HCT116 (cell line): ENCODE measurements around the gene IL10. TPM values are rescaled to one million over a fixed set of nuclear protein-coding genes. Genes with fewer than 3 reads are reported as not detected.

Experiments used
- ATAC-seq: fragments of 200-7000 bp; cut with Tn5 transposase; 2 replicates; pipeline ENCODE4 v1.9.1; 2020; ENCODE audit warnings: mild to moderate bottlenecking, moderate library complexity
- BruUV-seq: library from RNA; stranded (reverse); fragments of 400-500 nt; replicated peaks from 2 replicates; lab custom pipeline; 2021; lab: Mats Ljungman, UMichigan
- CTCF ChIA-PET: fragments of 300-600 bp; sonication (Branson Sonifier 250); formaldehyde crosslinking; loops from one replicate; lab custom pipeline; 2021; ENCODE audit warnings: antibody characterized with exemption; lab: Charles Lee
- POLR2A ChIA-PET: fragments of 300-600, 350-600 bp; sonication (Branson Sonifier 250); formaldehyde crosslinking; loops from one replicate; lab custom pipeline; 2021; ENCODE audit warnings: antibody characterized with exemption; lab: Charles Lee
- RAD21 ChIA-PET, 2 experiments: fragments of 300-600 bp; sonication (Branson Sonifier 250); formaldehyde crosslinking; loops; one replicate each; lab custom pipeline; 2023; ENCODE audit warnings: low total read pairs in 2 of 2; ENCODE audit not compliant: uncharacterized antibody in 2 of 2, unreplicated experiment in 2 of 2, low non-redundant PET in 1 of 2; lab: Charles Lee
- DNase-seq: peaks from one replicate; pipeline ENCODE4 v3.0.0-alpha.2; 2010; ENCODE audit warnings: low read depth, low spot score
- H2AFZ ChIP-seq: fragments of 200-600 bp; shearing (Covaris generic), sonication (generic); 2 replicates; pipeline ENCODE4 v1.6.1; 2017; ENCODE audit warnings: low read depth, mixed run types, mixed read lengths, antibody characterized with exemption, low read length; ENCODE audit not compliant: poor library complexity, severe bottlenecking
- H3K27ac ChIP-seq: 2 replicates; pipeline ENCODE4 v1.5.1; 2012; ENCODE audit warnings: low read depth, low read length
- H3K27me3 ChIP-seq: fragments of 200-600 bp; sonication (generic); 2 replicates; pipeline ENCODE4 v1.6.1; 2016; ENCODE audit warnings: mixed run types, low read length, mixed read lengths; ENCODE audit not compliant: insufficient read depth
- H3K36me3 ChIP-seq, 2 experiments: fragments of 200-500 bp in 1 of 2; fragments of 200-600 bp in 1 of 2; sonication (Bioruptor generic) in 1 of 2; sonication (generic) in 1 of 2; 2 replicates each; pipeline versions ENCODE4 v1.5.1 to v1.6.1; 2014 to 2016; ENCODE audit warnings: low read length in 2 of 2, inconsistent platforms in 1 of 2, mixed read lengths in 1 of 2, mixed run types in 1 of 2; ENCODE audit not compliant: insufficient read depth in 2 of 2, control insufficient read depth in 1 of 2
- H3K4me1 ChIP-seq, 2 experiments: fragments of 200-600 bp in 1 of 2; sonication (generic) in 1 of 2; 2 replicates each; pipeline versions ENCODE4 v1.5.1 to v1.6.1; 2012 to 2017; ENCODE audit warnings: low read length in 2 of 2, inconsistent platforms in 1 of 2, mild to moderate bottlenecking in 1 of 2, mixed read lengths in 1 of 2, mixed run types in 1 of 2, moderate library complexity in 1 of 2; ENCODE audit not compliant: insufficient read depth in 2 of 2, control insufficient read depth in 1 of 2
- H3K4me2 ChIP-seq: fragments of 200-600 bp; sonication (generic); 2 replicates; pipeline ENCODE4 v1.6.1; 2017; ENCODE audit warnings: mixed run types, low read length, mixed read lengths
- H3K4me3 ChIP-seq, 2 experiments: fragments of 200-600 bp in 1 of 2; sonication (generic) in 1 of 2; replicated peaks in 1 of 2; 2 replicates each; pipeline ENCODE4 v1.5.1; 2011 to 2016; ENCODE audit warnings: low read length in 2 of 2, control low read depth in 1 of 2, low read depth in 1 of 2, mild to moderate bottlenecking in 1 of 2, mixed read lengths in 1 of 2, mixed run types in 1 of 2
- H3K79me2 ChIP-seq: fragments of 200-600 bp; sonication (generic); 2 replicates; pipeline ENCODE4 v1.6.1; 2017; ENCODE audit warnings: mild to moderate bottlenecking, mixed run types, low read length, moderate library complexity, mixed read lengths; ENCODE audit not compliant: insufficient read depth
- H3K9ac ChIP-seq: fragments of 200-600 bp; sonication (generic); 2 replicates; pipeline ENCODE4 v1.6.1; 2016; ENCODE audit warnings: low read length, mixed read lengths
- H3K9me2 ChIP-seq: fragments of 200-600 bp; sonication (generic), shearing (Covaris generic); 2 replicates; pipeline ENCODE4 v1.6.1; 2017; ENCODE audit warnings: mixed run types, mild to moderate bottlenecking, moderate library complexity; ENCODE audit not compliant: insufficient read depth
- H3K9me3 ChIP-seq, 2 experiments: fragments of 200-500 bp in 1 of 2; fragments of 200-600 bp in 1 of 2; sonication (Bioruptor generic) in 1 of 2; sonication (generic) in 1 of 2; 2 replicates each; pipeline ENCODE4 v1.6.1; 2014 to 2017; ENCODE audit warnings: low read length in 2 of 2, mixed read lengths in 2 of 2, inconsistent platforms in 1 of 2, low read depth in 1 of 2, mild to moderate bottlenecking in 1 of 2, mixed run types in 1 of 2, moderate library complexity in 1 of 2; ENCODE audit not compliant: control insufficient read depth in 1 of 2, insufficient read depth in 1 of 2
- H4K20me1 ChIP-seq: fragments of 200-600 bp; sonication (generic), shearing (Covaris generic); 2 replicates; pipeline ENCODE4 v1.6.1; 2017; ENCODE audit warnings: mixed run types, mild to moderate bottlenecking, moderate library complexity; ENCODE audit not compliant: insufficient read depth
- CEBPB ChIP-seq: IDR thresholded peaks from 2 replicates; pipeline ENCODE4 v1.6.1; 2012; ENCODE audit warnings: low read depth
- EZH2 ChIP-seq: fragments of 200-600 bp; sonication (generic); IDR thresholded peaks from 2 replicates; pipeline ENCODE4 v1.6.1; 2017; ENCODE audit warnings: antibody characterized with exemption, mixed run types
- JUND ChIP-seq: IDR thresholded peaks from 2 replicates; pipeline ENCODE4 v1.6.1; 2012
- SIN3A ChIP-seq: IDR thresholded peaks from 2 replicates; pipeline ENCODE4 v1.6.1; 2012; ENCODE audit warnings: low read depth
- SRF ChIP-seq: IDR thresholded peaks from 2 replicates; pipeline ENCODE4 v1.6.1; 2012; ENCODE audit warnings: low read depth
- ZFX ChIP-seq: fragments of 450-650 bp; IDR thresholded peaks from 2 replicates; pipeline ENCODE4 v1.6.1; 2017
- ZNF274 ChIP-seq: fragments of 200-500 bp; sonication (Bioruptor generic); IDR thresholded peaks from 2 replicates; pipeline ENCODE4 v1.6.1; 2014; ENCODE audit warnings: mild to moderate bottlenecking, low read depth, low read length, inconsistent platforms
- intact Hi-C: fragments of 100-400 bp; cut with micrococcal nuclease; formaldehyde crosslinking; loops from 2 replicates; pipeline ENCODE4 v1.10.0; 2022
- total RNA-seq: library from RNA; stranded (reverse); gene quantifications from one replicate; pipeline ENCODE4 v1.2.1, GENCODE V29; 2021; ENCODE audit not compliant: unreplicated experiment
- TF ChIP-seq, protein P1 (sequence below): IDR thresholded peaks from 2 replicates; pipeline ENCODE4 v1.6.1; 2011; ENCODE audit warnings: mild to moderate bottlenecking, low read length, moderate library complexity; ENCODE audit not compliant: insufficient replicate concordance; ENCODE audit errors: extremely low read depth
- TF ChIP-seq, protein P2 (sequence below): IDR thresholded peaks from 2 replicates; pipeline ENCODE4 v1.6.1; 2012
- TF ChIP-seq, protein P3 (sequence below), 3 experiments: fragments of 200-600 bp in 1 of 3; sonication (generic) in 1 of 3; IDR thresholded peaks in 2 of 3; conservative IDR thresholded peaks in 1 of 3; 2 replicates each; pipeline ENCODE4 v1.5.1; 2012 to 2017; ENCODE audit warnings: low read depth in 2 of 3, low read length in 2 of 3, antibody characterized with exemption in 1 of 3, borderline replicate concordance in 1 of 3, control low read depth in 1 of 3, mild to moderate bottlenecking in 1 of 3, mixed read lengths in 1 of 3, mixed run types in 1 of 3, moderate library complexity in 1 of 3; ENCODE audit not compliant: insufficient read depth in 1 of 3
- TF ChIP-seq, protein P4 (sequence below): IDR thresholded peaks from 2 replicates; pipeline ENCODE4 v1.6.1; 2012; ENCODE audit warnings: low read depth

IL10 gene
- total RNA-seq, 1 experiment from 2014 or later = not detected

DNA sequence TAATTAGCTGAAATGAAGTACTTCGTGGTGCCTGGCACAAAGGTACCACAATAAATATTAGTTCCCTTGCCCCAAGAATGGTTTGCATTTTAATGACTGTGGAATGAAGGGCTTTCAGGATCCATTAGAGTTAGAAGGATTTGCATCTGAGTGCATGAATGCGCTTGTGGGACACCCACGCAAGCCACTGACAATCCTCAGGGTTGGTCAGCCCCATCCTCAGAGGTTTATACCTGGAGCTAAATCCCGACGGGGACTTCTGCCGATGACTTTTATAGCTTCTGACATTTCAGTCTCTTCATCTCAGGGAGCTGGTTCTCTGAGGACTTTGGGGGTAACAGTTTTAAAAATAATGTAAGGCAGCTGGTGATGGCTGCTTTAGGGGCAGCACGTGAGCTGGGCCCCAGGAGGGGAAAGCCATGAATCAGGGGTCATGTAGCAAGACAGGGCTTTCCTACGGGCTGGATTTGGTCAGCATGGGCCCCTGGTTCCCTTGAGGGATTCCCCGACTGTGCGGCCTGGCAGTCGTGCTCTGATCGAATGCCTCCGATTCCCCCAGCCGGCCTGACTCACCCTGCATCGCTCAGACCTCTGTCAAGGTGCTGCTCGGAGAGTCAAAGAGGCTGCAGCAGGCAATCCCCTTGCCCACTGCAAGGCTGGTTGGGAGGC, 20.8 kb upstream of the IL10 start:
- no peak overlapping the region for H3K9ac ChIP-seq
- no peaks in the 10 kb centered on the region for H3K27me3 ChIP-seq
- DNase-seq (no peak), ATAC-seq (no peak)
- H3K36me3 ChIP-seq = no peaks in the 10 kb centered on the region
- POLR2A ChIA-PET = no interaction called here
- TF ChIP-seq, protein P1, sequence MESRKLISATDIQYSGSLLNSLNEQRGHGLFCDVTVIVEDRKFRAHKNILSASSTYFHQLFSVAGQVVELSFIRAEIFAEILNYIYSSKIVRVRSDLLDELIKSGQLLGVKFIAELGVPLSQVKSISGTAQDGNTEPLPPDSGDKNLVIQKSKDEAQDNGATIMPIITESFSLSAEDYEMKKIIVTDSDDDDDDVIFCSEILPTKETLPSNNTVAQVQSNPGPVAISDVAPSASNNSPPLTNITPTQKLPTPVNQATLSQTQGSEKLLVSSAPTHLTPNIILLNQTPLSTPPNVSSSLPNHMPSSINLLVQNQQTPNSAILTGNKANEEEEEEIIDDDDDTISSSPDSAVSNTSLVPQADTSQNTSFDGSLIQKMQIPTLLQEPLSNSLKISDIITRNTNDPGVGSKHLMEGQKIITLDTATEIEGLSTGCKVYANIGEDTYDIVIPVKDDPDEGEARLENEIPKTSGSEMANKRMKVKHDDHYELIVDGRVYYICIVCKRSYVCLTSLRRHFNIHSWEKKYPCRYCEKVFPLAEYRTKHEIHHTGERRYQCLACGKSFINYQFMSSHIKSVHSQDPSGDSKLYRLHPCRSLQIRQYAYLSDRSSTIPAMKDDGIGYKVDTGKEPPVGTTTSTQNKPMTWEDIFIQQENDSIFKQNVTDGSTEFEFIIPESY = no peak
- TF ChIP-seq ZNF274 (no peak), SIN3A (no peak), JUND (no peak), ZFX (no peak), CEBPB (no peak), EZH2 (no peak), SRF (no peak)
- TF ChIP-seq, protein P2, sequence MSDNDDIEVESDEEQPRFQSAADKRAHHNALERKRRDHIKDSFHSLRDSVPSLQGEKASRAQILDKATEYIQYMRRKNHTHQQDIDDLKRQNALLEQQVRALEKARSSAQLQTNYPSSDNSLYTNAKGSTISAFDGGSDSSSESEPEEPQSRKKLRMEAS = no peak
- TF ChIP-seq, protein P3, sequence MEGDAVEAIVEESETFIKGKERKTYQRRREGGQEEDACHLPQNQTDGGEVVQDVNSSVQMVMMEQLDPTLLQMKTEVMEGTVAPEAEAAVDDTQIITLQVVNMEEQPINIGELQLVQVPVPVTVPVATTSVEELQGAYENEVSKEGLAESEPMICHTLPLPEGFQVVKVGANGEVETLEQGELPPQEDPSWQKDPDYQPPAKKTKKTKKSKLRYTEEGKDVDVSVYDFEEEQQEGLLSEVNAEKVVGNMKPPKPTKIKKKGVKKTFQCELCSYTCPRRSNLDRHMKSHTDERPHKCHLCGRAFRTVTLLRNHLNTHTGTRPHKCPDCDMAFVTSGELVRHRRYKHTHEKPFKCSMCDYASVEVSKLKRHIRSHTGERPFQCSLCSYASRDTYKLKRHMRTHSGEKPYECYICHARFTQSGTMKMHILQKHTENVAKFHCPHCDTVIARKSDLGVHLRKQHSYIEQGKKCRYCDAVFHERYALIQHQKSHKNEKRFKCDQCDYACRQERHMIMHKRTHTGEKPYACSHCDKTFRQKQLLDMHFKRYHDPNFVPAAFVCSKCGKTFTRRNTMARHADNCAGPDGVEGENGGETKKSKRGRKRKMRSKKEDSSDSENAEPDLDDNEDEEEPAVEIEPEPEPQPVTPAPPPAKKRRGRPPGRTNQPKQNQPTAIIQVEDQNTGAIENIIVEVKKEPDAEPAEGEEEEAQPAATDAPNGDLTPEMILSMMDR (IDR thresholded peaks at IDR 0.05 in 2 of 3, conservative IDR thresholded peaks at IDR 0.05 in 1 of 3; ENCODE audit: borderline replicate concordance in 1 of 3, insufficient read depth in 1 of 3, low read depth in 2 of 3, low read length in 2 of 3) = no peak
- TF ChIP-seq, protein P4, sequence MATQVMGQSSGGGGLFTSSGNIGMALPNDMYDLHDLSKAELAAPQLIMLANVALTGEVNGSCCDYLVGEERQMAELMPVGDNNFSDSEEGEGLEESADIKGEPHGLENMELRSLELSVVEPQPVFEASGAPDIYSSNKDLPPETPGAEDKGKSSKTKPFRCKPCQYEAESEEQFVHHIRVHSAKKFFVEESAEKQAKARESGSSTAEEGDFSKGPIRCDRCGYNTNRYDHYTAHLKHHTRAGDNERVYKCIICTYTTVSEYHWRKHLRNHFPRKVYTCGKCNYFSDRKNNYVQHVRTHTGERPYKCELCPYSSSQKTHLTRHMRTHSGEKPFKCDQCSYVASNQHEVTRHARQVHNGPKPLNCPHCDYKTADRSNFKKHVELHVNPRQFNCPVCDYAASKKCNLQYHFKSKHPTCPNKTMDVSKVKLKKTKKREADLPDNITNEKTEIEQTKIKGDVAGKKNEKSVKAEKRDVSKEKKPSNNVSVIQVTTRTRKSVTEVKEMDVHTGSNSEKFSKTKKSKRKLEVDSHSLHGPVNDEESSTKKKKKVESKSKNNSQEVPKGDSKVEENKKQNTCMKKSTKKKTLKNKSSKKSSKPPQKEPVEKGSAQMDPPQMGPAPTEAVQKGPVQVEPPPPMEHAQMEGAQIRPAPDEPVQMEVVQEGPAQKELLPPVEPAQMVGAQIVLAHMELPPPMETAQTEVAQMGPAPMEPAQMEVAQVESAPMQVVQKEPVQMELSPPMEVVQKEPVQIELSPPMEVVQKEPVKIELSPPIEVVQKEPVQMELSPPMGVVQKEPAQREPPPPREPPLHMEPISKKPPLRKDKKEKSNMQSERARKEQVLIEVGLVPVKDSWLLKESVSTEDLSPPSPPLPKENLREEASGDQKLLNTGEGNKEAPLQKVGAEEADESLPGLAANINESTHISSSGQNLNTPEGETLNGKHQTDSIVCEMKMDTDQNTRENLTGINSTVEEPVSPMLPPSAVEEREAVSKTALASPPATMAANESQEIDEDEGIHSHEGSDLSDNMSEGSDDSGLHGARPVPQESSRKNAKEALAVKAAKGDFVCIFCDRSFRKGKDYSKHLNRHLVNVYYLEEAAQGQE = no peak
- TF ChIP-seq, all 23 proteins: peak for 0
- no peak overlapping the region for H2AFZ ChIP-seq
- no peaks in the 10 kb centered on the region for H3K9me3 ChIP-seq
- H3K4me3 ChIP-seq = no peak overlapping the region
- BruUV-seq = no TSS peak
- no peaks in the 10 kb centered on the region for H4K20me1 ChIP-seq
- H3K27ac ChIP-seq = no peak overlapping the region
- CTCF ChIA-PET = no interaction called here
- no peaks in the 10 kb centered on the region for H3K9me2 ChIP-seq
- no peaks in the 10 kb centered on the region for H3K4me1 ChIP-seq
- no peaks in the 10 kb centered on the region for H3K79me2 ChIP-seq
- RAD21 ChIA-PET = no interaction called here
- H3K4me2 ChIP-seq = no peak overlapping the region
- intact Hi-C loops = no loop called here
